Endothelial cell of umbilical vein (primary cell): ENCODE data around the gene BTG1. TPM values are rescaled to one million over a fixed set of nuclear protein-coding genes. Genes with fewer than 3 reads are reported as not detected.

Experiments used
- BruUV-seq: library from RNA; stranded (reverse); fragments of 400-500 nt; replicated peaks from 2 replicates; lab custom pipeline; 2021; lab: Mats Ljungman, UMichigan
- CTCF ChIA-PET: fragments of 300-600, 350-600 bp; sonication (Branson Sonifier 250); formaldehyde crosslinking; loops from one replicate; lab custom pipeline; 2021; ENCODE audit warnings: antibody characterized with exemption, inconsistent platforms; lab: Charles Lee
- POLR2A ChIA-PET: fragments of 300-600, 350-600 bp; sonication (Branson Sonifier 250); formaldehyde crosslinking; loops from one replicate; lab custom pipeline; 2021; ENCODE audit warnings: antibody characterized with exemption, inconsistent platforms; lab: Charles Lee
- DNase-seq: peaks from one replicate; pipeline ENCODE4 v3.0.0-alpha.2; 2011; ENCODE audit warnings: low read depth, low spot score
- FAIRE-seq: peaks from 2 replicates; lab custom pipeline; 2011; peaks lifted over from hg19 to GRCh38; lab: Jason Lieb, UNC
- H2AFZ ChIP-seq: 2 replicates; pipeline ENCODE4 v1.6.0; 2012; ENCODE audit warnings: low read depth, low read length, control low read depth, inconsistent platforms
- H3K27ac ChIP-seq: 2 replicates; pipeline ENCODE4 v1.5.1; 2011; ENCODE audit warnings: low read depth, mild to moderate bottlenecking, control low read depth, low read length, moderate library complexity; ENCODE audit not compliant: insufficient read depth
- H3K27me3 ChIP-seq, 2 experiments: 2 replicates each; pipeline versions ENCODE4 v1.6.0 to v1.6.1; 2011; ENCODE audit warnings: low read length in 2 of 2, mixed read lengths in 1 of 2; ENCODE audit not compliant: control insufficient read depth in 2 of 2, insufficient read depth in 2 of 2
- H3K36me3 ChIP-seq, 2 experiments: 2 replicates in 1 of 2; 3 replicates in 1 of 2; pipeline ENCODE4 v1.5.1; 2011; ENCODE audit warnings: low read length in 2 of 2, mild to moderate bottlenecking in 1 of 2, moderate library complexity in 1 of 2; ENCODE audit not compliant: control insufficient read depth in 2 of 2, insufficient read depth in 2 of 2; ENCODE audit errors: extremely low read depth in 1 of 2
- H3K4me1 ChIP-seq: 3 replicates; pipeline ENCODE4 v1.5.1; 2011; ENCODE audit warnings: mild to moderate bottlenecking, low read length; ENCODE audit not compliant: control insufficient read depth, insufficient read depth; ENCODE audit errors: extremely low read depth
- H3K4me2 ChIP-seq: 2 replicates; pipeline ENCODE4 v1.6.1; 2011; ENCODE audit warnings: low read length, control low read depth, mixed read lengths; ENCODE audit not compliant: insufficient read depth
- H3K4me3 ChIP-seq, 3 experiments: fragments of 200-600 bp in 1 of 3; sonication (generic), shearing (Covaris generic) in 1 of 3; replicated peaks in 1 of 3; 2 replicates each; pipeline ENCODE4 v1.5.1; 2011 to 2016; ENCODE audit warnings: control low read depth in 3 of 3, low read length in 3 of 3, mild to moderate bottlenecking in 2 of 3, inconsistent platforms in 1 of 3, low read depth in 1 of 3, moderate library complexity in 1 of 3; ENCODE audit not compliant: insufficient read depth in 1 of 3
- H3K79me2 ChIP-seq: 2 replicates; pipeline ENCODE4 v1.6.0; 2012; ENCODE audit warnings: low read length, inconsistent platforms; ENCODE audit not compliant: control insufficient read depth, insufficient read depth
- H3K9ac ChIP-seq: replicated peaks from 2 replicates; pipeline ENCODE3; 2011; ENCODE audit warnings: low read length, control low read depth; ENCODE audit not compliant: insufficient read depth; ENCODE audit errors: extremely low read depth
- H3K9me1 ChIP-seq: replicated peaks from 3 replicates; pipeline ENCODE4 v1.6.0; 2011; ENCODE audit warnings: mild to moderate bottlenecking, low read length; ENCODE audit not compliant: control insufficient read depth, insufficient read depth; ENCODE audit errors: extremely low read depth
- H3K9me3 ChIP-seq: replicated peaks from 2 replicates; pipeline ENCODE4 v1.5.1; 2012; ENCODE audit warnings: low read length, inconsistent platforms; ENCODE audit not compliant: control insufficient read depth, insufficient read depth
- H4K20me1 ChIP-seq: replicated peaks from 2 replicates; pipeline ENCODE3; 2011; ENCODE audit warnings: mild to moderate bottlenecking, low read length; ENCODE audit not compliant: control insufficient read depth, insufficient read depth; ENCODE audit errors: extremely low read depth
- EZH2 ChIP-seq: IDR thresholded peaks from 2 replicates; pipeline ENCODE4 v1.6.1; 2012; ENCODE audit warnings: borderline replicate concordance, low read depth, mild to moderate bottlenecking, moderate library complexity, low read length, inconsistent platforms; ENCODE audit not compliant: severe bottlenecking
- FOS ChIP-seq: IDR thresholded peaks from 2 replicates; pipeline ENCODE4 v1.6.1; 2011; ENCODE audit warnings: mild to moderate bottlenecking, low read length, moderate library complexity, borderline replicate concordance; ENCODE audit not compliant: insufficient read depth
- GATA2 ChIP-seq: IDR thresholded peaks from 2 replicates; pipeline ENCODE4 v1.7.0; 2011; ENCODE audit warnings: low read depth, mild to moderate bottlenecking, moderate library complexity, mixed read lengths, low read length; ENCODE audit not compliant: insufficient read length, insufficient read depth
- JUN ChIP-seq: IDR thresholded peaks from 2 replicates; pipeline ENCODE4 v1.6.1; 2011; ENCODE audit warnings: borderline replicate concordance, low read depth; ENCODE audit not compliant: insufficient read length, insufficient read depth
- MYC ChIP-seq: IDR thresholded peaks from one replicate; pipeline ENCODE4 v1.6.1; 2011; ENCODE audit warnings: mild to moderate bottlenecking, low read depth, low read length
- POLR2A ChIP-seq: IDR thresholded peaks from 2 replicates; pipeline ENCODE4 v1.6.1; 2012; ENCODE audit warnings: low read depth, mild to moderate bottlenecking, control low read depth, low read length
- POLR2AphosphoS5 ChIP-seq: IDR thresholded peaks from 2 replicates; pipeline ENCODE4 v1.6.1; 2012; ENCODE audit warnings: low read depth, mild to moderate bottlenecking, control low read depth, low read length, moderate library complexity; ENCODE audit not compliant: insufficient read depth
- dilution Hi-C: fragments of 300-500 bp; cut with MboI; formaldehyde crosslinking; loops from one replicate; pipeline ENCODE4 v1.15.0; 2019; ENCODE audit warnings: low sequenced_read_pairs; ENCODE audit not compliant: extremely low pct_ligation_motif_present
- intact Hi-C: fragments of 100-400 bp; cut with micrococcal nuclease; formaldehyde crosslinking; loops from one replicate; pipeline ENCODE4 v1.10.0; 2022
- polyA plus RNA-seq, 4 experiments: library from polyadenylated mRNA; depleted of rRNA in 3 of 4; stranded (reverse) in 3 of 4; unstranded in 1 of 4; fragments of >200 nt; gene quantifications; 2 replicates each; pipeline versions ENCODE4 v1.2.1 to v1.2.3, GENCODE V29; 2011 to 2012; ENCODE audit warnings: missing spikeins in 1 of 4
- total RNA-seq: library from RNA; stranded (reverse); gene quantifications from 2 replicates; pipeline ENCODE4 v1.2.3, GENCODE V29; 2021
- TF ChIP-seq, protein P1 (sequence below): IDR thresholded peaks from 2 replicates; pipeline ENCODE4 v1.6.1; 2011; ENCODE audit not compliant: insufficient read depth, insufficient read length
- TF ChIP-seq, protein P2 (sequence below), 2 donors: IDR thresholded peaks; 1 replicate in 1 of 2; 2 replicates in 1 of 2; pipeline ENCODE4 v1.5.1; 2011; ENCODE audit warnings: low read length in 2 of 2, mild to moderate bottlenecking in 2 of 2, moderate library complexity in 2 of 2, control low read depth in 1 of 2, inconsistent platforms in 1 of 2, low read depth in 1 of 2; ENCODE audit not compliant: insufficient read depth in 1 of 2; ENCODE audit errors: extremely low read depth in 1 of 2

The BTG1 gene
- total and polyA plus RNA-seq, 2 donors (not counting 3 experiments of a cell fraction or from before 2014, with no cell fraction given): 42.8 to 104 TPM

DNA sequence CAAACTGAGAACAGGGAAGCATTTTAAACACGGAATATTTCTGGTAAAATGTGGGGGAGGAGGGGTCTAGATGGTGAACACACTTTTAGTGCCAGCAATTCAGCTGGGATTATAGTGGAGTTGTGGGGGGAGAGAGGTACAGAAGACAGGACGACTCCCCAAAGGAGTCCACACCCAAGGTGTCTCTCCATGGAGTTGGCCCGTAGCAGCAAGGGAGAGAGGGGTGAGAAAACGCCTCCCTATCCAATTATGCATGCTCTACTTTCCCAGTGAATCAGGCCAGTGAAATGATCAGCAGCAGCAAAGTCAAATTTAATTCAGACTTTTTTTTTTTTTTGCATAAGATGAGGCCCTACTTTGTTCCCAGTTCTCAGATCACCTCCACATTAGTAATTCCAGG lies 38.6 kb downstream of the BTG1 start:
- dilution Hi-C loops (no loop called here), intact Hi-C loops (no loop called here)
- no peak for TF ChIP-seq POLR2A
- TF ChIP-seq, protein P1, sequence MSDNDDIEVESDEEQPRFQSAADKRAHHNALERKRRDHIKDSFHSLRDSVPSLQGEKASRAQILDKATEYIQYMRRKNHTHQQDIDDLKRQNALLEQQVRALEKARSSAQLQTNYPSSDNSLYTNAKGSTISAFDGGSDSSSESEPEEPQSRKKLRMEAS: no peak
- no peak for TF ChIP-seq EZH2
- TF ChIP-seq, protein P2, sequence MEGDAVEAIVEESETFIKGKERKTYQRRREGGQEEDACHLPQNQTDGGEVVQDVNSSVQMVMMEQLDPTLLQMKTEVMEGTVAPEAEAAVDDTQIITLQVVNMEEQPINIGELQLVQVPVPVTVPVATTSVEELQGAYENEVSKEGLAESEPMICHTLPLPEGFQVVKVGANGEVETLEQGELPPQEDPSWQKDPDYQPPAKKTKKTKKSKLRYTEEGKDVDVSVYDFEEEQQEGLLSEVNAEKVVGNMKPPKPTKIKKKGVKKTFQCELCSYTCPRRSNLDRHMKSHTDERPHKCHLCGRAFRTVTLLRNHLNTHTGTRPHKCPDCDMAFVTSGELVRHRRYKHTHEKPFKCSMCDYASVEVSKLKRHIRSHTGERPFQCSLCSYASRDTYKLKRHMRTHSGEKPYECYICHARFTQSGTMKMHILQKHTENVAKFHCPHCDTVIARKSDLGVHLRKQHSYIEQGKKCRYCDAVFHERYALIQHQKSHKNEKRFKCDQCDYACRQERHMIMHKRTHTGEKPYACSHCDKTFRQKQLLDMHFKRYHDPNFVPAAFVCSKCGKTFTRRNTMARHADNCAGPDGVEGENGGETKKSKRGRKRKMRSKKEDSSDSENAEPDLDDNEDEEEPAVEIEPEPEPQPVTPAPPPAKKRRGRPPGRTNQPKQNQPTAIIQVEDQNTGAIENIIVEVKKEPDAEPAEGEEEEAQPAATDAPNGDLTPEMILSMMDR (IDR thresholded peaks at IDR 0.05; ENCODE audit: extremely low read depth in 1 of 2, insufficient read depth in 1 of 2, low read depth in 1 of 2, low read length in 2 of 2): no peak
- no peak for TF ChIP-seq JUN
- TF ChIP-seq POLR2AphosphoS5: no peak
- no peak for TF ChIP-seq GATA2
- no peak for TF ChIP-seq FOS
- no peak for TF ChIP-seq MYC
- CTCF ChIA-PET: interaction anchor here (1.2 kb wide), 1 partner anchor 20 kb away, joined by 3 read pairs; no protein-coding TSS in a partner anchor
- Histone ChIP-seq H3K9me3 (no peaks in the 10 kb centered on the region), H3K4me2 (no peak overlapping the region), H3K4me3 (no peak overlapping the region), H3K79me2 (no peaks in the 10 kb centered on the region), H3K36me3 (no peaks in the 10 kb centered on the region), H2AFZ (no peak overlapping the region), H3K27ac (no peak overlapping the region), H3K9ac (no peak overlapping the region), H4K20me1 (no peaks in the 10 kb centered on the region), H3K4me1 (no peaks in the 10 kb centered on the region), H3K9me1 (peaks cover 2% of the 10 kb centered on the region), H3K27me3 (no peaks in the 10 kb centered on the region)
- POLR2A ChIA-PET: no interaction called here
- FAIRE-seq: no peak
- no peak for DNase-seq
- BruUV-seq: no TSS peak
